NCI-H226 (cell line): Measurements from ENCODE around the gene FIBCD1.
A peak's percentile ranks its signal among the peaks of the same experiment; 100 is the strongest.

Experiments
- DNase-seq: peaks from one replicate; pipeline ENCODE4 v3.0.0-alpha.2; 2015

FIBCD1 gene, protein sequence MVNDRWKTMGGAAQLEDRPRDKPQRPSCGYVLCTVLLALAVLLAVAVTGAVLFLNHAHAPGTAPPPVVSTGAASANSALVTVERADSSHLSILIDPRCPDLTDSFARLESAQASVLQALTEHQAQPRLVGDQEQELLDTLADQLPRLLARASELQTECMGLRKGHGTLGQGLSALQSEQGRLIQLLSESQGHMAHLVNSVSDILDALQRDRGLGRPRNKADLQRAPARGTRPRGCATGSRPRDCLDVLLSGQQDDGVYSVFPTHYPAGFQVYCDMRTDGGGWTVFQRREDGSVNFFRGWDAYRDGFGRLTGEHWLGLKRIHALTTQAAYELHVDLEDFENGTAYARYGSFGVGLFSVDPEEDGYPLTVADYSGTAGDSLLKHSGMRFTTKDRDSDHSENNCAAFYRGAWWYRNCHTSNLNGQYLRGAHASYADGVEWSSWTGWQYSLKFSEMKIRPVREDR

GRCh38 chr9:130938652-130939404 lies at the start of gene FIBCD1:
Gene FIBCD1 (minus strand): TSS chr9:130939247. CDS start chr9:130938607, 640 bp downstream.
- peak; percentile 63 for DNase-seq

DNA sequence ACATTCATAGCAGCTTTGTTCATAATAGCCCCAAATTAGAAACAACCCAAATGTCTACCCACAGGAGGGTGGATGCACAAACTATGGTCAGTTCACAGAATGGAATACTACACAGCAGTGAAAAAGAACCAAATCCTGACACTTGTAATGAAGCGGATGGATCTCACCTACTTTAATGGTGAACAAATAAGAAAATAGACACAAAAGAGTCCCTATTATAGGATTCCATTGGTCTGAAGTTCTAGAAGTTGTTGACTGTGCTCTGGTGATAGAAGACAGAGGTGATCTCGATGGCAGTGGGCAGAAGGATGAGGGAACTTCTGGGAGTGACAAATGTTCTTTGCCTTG lies 49.3 kb upstream of the FIBCD1 start:
- DNase-seq, result no peak

DNA sequence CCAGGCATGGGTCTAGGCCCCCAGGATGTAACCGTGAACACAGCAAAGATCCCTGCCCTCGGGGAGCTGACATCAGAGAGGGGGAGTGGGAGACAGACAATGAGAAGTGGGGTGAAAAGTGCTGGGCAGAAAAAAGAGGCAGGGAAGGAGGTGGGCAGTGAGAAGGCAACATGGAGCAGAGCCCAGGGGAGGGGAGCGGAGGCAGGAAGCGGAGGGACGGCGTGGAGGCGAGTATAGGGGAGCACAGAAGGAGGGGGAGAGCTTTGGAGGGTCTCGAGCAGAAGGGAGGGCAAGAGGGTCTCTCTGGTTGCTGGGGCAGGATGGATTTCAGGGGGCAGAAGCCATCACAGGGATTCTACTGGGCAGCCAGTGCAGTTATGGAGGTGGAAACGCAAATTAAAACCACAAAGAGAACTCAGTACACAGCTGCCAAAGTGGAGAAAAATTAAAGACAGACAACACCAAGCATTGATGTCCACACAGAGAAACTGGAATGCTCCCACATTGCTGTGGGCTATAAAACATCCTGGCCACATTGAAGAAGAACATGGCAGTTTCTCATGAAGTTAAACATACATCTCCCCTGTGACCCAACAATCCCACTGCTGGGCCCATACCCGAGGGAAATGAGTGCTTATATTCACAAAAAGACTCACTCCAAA lies 48.8 kb upstream of the FIBCD1 start:
- no peak for DNase-seq

GRCh38 chr9:130987054-130987453 lies 48.0 kb upstream of the FIBCD1 start:
- no peak for DNase-seq

GRCh38 chr9:130986356-130986965 lies 47.4 kb upstream of the FIBCD1 start:
- no peak for DNase-seq

- DNase-seq, result no peak
Observed at GRCh38 chr9:130985606-130986162, 46.6 kb upstream of the FIBCD1 start.

GRCh38 chr9:130985029-130985428 lies 46.0 kb upstream of the FIBCD1 start:
- no peak for DNase-seq

DNA sequence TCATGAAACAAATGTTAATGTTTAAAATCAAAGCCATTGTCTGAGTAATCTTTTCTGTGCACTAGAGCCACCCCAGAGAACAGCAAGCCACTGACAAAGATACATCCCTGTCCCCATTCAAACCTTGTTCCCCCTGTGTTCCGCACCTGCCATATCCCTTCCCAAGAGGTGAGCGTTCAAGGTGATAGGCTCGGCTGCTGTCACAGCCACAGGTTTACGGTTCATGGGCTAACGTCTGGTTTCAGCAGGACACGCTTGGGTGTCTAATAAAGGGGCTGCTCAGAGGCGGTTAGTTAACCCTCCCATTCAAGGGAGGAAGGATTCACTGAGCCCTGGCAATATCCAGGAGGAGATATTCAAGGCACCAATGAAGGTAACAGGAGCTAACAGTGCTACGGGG lies 45.5 kb upstream of the FIBCD1 start:
- no peak for DNase-seq

DNA sequence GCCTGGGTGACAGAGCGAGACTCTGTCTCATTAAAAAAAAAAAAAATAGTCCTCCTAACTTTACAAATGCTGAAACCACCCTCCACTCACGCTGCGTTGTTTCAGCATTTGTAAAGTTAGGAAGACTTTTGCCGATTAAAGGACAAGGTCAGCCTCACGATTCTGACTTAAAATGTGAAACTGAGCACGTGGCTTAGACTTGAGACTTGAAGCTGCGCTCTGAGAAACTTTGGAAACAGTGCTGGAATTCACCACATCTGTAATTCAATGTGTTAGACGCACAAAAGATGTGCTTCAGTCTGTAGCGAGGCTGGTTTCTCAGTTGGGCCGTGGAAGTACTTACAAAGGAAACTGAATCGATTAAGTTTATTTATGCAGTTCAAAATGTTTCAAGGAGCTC lies 44.9 kb upstream of the FIBCD1 start:
- DNase-seq, result no peak

- DNase-seq, result no peak
Observed at GRCh38 chr9:130983359-130983670, 44.3 kb upstream of the FIBCD1 start.

DNA sequence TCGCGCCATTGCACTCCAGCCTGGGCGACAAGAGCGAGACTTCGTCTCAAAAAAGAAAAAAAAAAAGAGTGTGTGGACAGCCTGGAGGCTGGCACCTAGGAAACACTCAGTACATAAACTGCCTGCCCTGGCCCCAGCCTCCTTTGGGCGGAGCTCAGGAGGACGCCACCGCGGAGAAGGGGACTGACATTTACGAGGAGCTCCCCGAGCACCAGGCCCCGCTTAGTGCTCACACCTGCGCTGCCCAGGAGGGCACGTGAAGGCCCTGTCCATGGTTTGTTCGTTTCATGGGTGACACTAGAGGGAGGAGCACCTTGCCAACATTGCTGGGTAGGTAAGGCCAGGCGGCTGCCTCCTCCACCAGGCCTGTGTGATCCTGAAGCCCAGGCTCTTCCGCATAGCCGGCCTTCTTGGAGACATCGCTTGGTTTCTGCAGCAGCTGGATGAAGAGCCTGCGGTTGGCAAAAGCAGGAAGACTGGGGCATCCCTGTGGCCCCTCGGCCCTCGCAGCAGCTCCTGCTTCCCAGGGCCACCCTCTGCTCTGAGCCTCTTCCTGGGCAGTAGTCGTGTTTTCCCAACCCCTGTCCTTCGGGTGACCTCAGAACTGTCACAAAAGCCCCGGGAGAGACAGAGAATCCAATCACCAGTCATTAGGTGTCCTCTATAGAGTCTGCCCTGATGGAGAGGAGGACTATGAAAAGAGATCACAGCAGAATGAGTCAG lies 43.8 kb upstream of the FIBCD1 start:
- no peak for DNase-seq

DNA sequence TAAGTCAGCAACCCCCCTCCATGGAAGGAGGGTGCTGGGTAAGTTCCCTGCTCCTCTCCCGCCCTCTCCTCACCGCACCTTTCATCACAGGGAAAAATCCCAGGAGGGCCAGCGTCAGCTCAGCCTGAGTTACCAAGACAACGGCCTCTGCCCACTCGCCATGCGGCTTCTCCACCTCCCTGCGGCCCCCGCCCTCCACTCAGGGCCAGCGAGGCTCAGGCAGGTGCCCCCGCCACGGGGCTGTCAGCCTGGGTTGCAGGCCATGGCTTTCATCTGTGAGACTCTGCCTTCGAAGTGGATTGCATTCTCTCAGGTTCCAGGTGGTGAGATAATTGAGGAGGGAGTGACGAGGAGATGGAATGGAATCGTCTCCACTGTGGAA lies 42.7 kb upstream of the FIBCD1 start:
- DNase-seq, result no peak

DNA sequence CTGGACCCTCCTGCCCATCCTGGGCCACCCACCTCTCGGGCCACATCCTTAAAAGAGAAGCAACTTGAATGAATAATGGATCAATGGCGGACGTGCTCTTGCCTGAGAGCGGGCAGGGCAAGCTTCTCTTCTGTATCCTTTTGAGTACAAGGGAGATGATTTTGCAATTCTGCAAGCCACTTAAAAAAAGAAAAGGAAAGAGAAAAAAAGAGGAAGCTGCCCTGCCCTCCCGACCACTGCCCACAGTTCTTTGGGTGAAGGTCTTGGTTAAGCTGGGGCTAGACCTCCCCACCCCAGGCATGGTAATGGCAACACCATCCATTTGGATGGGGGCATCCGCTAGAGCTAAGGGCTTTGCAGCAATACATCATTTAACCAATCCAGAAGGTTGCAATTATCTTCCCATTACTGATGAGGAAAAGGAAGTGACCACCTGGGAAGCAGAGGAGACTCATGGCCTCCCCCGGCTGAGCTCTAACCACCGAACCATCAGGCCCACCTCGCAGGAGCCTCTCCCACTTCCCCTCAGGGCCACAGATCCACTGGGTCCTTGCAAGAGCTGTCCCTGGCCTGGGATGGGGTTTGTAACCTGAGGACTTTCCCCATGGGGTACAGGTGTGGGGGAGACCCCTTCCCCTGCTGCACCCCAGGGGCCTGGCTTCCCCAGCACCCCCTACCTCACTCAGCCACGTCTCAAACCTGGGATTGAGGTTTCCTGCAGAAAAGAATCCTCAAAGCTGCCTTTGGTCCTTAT lies 42.1 kb upstream of the FIBCD1 start:
- DNase-seq, result no peak

GRCh38 chr9:130980526-130980925 lies 41.5 kb upstream of the FIBCD1 start:
- DNase-seq, result no peak

- DNase-seq, result no peak
Observed at GRCh38 chr9:130979591-130980385, 40.7 kb upstream of the FIBCD1 start.

DNA sequence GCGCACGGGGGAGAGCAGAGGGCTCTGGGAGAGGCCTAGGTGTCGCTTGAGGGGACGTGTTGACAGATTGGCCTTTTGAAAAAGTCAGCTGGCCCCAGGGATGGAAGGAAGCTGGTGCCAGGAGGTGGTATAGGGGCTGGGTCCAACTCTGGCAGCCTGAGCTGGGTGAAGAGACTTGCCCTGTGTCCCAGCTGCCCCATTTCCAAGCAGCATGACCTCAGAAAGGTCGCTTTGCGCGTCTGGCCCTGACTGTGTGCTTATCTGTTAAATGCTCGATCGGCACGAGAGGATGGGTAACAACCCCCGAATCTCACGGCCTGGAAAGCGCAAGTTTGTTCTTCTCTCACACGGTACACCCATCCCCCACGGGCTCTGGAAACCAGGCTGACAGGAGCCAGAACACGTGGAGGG lies 38.8 kb upstream of the FIBCD1 start:
- DNase-seq, result no peak

- no peak for DNase-seq
Observed at GRCh38 chr9:130975932-130976841, 37.1 kb upstream of the FIBCD1 start.

GRCh38 chr9:130975156-130975555 lies 36.1 kb upstream of the FIBCD1 start:
- no peak for DNase-seq

- no peak for DNase-seq
Observed at GRCh38 chr9:130974697-130975096, 35.6 kb upstream of the FIBCD1 start.
